ENCODE results near the gene TMEM94. TPM values are rescaled to one million over a fixed set of nuclear protein-coding genes. Genes with fewer than 3 reads are reported as not detected.

The TMEM94 gene
- total RNA-seq (2022; extraction: Qiagen RNA extraction) = 30.1 to 53.5 TPM (median 47.1 TPM) in 5 replicates

GRCh38 chr17:75456417-75457046 is at the start of gene TMEM94:
Gene TMEM94 (plus strand): TSS chr17:75456635. CDS start chr17:75471906, 15,271 bp downstream.

GRCh38 chr17:75515496-75516254 is 59.2 kb downstream of the TMEM94 start, which contains the start of gene CASKIN2:
Gene CASKIN2 (minus strand): TSS chr17:75515537. CDS start chr17:75513804, 1,733 bp downstream.

GRCh38 chr17:75516255-75516618 is 59.8 kb downstream of the TMEM94 start, which contains the start of gene TSEN54:
Gene TSEN54 (plus strand): TSS chr17:75516528. CDS start chr17:75516561, 33 bp downstream.

GRCh38 chr17:75524970-75525805 is 68.8 kb downstream of the TMEM94 start, which contains the start of gene LLGL2:
Gene LLGL2 (plus strand): TSS chr17:75525697. CDS start chr17:75543427, 17,730 bp downstream.

Other genes with a start within 250 kb of the TMEM94 start
- gene GGA3, start 195.0 kb upstream of the TMEM94 start, total RNA-seq (2022; extraction: Qiagen RNA extraction) = 17.2 to 30.2 TPM (median 25.7 TPM) in 5 replicates
- gene MRPS7, start 194.8 kb upstream of the TMEM94 start, total RNA-seq (2022; extraction: Qiagen RNA extraction) = 144 to 167 TPM (median 154 TPM) in 5 replicates
- gene MIF4GD, start 185.4 kb upstream of the TMEM94 start, total RNA-seq (2022; extraction: Qiagen RNA extraction) = 32.6 to 35.4 TPM (median 33.3 TPM) in 5 replicates
- gene SLC25A19, start 167.2 kb upstream of the TMEM94 start, total RNA-seq (2022; extraction: Qiagen RNA extraction) = 13.9 to 16.2 TPM (median 15.3 TPM) in 5 replicates
- gene GRB2, start 51.0 kb upstream of the TMEM94 start, total RNA-seq (2022; extraction: Qiagen RNA extraction) = 81.3 to 125 TPM (median 108 TPM) in 5 replicates
- 7.3 to 14.5 TPM (median 12.9 TPM) in 5 replicates for gene CASKIN2, start 58.9 kb downstream of the TMEM94 start, total RNA-seq (2022; extraction: Qiagen RNA extraction)
- 24.7 to 40.2 TPM (median 35.3 TPM) in 5 replicates for gene TSEN54, start 59.9 kb downstream of the TMEM94 start, total RNA-seq (2022; extraction: Qiagen RNA extraction)
- 20.1 to 33.9 TPM (median 32.7 TPM) in 5 replicates for gene LLGL2, start 69.1 kb downstream of the TMEM94 start, total RNA-seq (2022; extraction: Qiagen RNA extraction)
- 31.9 to 58.4 TPM (median 48.6 TPM) in 5 replicates for gene MYO15B, start 131.2 kb downstream of the TMEM94 start, total RNA-seq (2022; extraction: Qiagen RNA extraction)
- 0.71 to 1.1 TPM (median 1.0 TPM) in 5 replicates for gene SMIM5, start 176.8 kb downstream of the TMEM94 start, total RNA-seq (2022; extraction: Qiagen RNA extraction)
- gene RECQL5, start 210.5 kb downstream of the TMEM94 start, total RNA-seq (2022; extraction: Qiagen RNA extraction) = 21.9 to 27.7 TPM (median 26.7 TPM) in 5 replicates
- 121 to 138 TPM (median 123 TPM) in 5 replicates for gene SAP30BP, start 210.7 kb downstream of the TMEM94 start, total RNA-seq (2022; extraction: Qiagen RNA extraction)

All from A549 treated with dexamethasone at 1 μM for 4 hours (cell line).